ENCODE results near the gene MYBBP1A.

- TF ChIP-seq CTCF (IDR thresholded peaks at IDR 0.05; ENCODE audit: control extremely low read depth in 1 of 3, insufficient read depth in 1 of 3, low read depth in 1 of 3, low read length in 3 of 3) (no peak), EZH2 (IDR thresholded peaks at IDR 0.05; ENCODE audit: low read depth, low read length, severe bottlenecking) (no peak), POLR2AphosphoS5 (IDR thresholded peaks at IDR 0.05; ENCODE audit: low read depth, low read length) (no peak), MAFK (IDR thresholded peaks at IDR 0.05; ENCODE audit: low read depth, low read length) (no peak), POLR2A (IDR thresholded peaks at IDR 0.05; ENCODE audit: control extremely low read depth in 1 of 2, low read depth in 2 of 2, low read length in 2 of 2) (no peak), TCF12 (IDR thresholded peaks at IDR 0.05; ENCODE audit: low read depth, low read length) (no peak)
Observed at GRCh38 chr17:4514779-4515178, 40.4 kb downstream of the MYBBP1A start.
